ENCODE results near the gene PDPK1. TPM values are rescaled to one million over a fixed set of nuclear protein-coding genes. Genes with fewer than 3 reads are reported as not detected.
A peak's percentile ranks its signal among the peaks of the same experiment; 100 is the strongest.
"Not testable (repeated sequence)": the region's sequence is repeated elsewhere in the genome, so short reads cannot be mapped to it uniquely, and the experiment has no call there.

PDPK1 gene
- total RNA-seq, 1 donor from 2014 or later = 13.9 TPM

- not testable (repeated sequence) for H3K36me3 Mint-ChIP-seq; H3K36me3 ChIP-seq; H3K27me3 ChIP-seq; H3K9me3 Mint-ChIP-seq; H3F3A ChIP-seq (ENCODE audit: low read depth); H3K9me3 ChIP-seq (ENCODE audit: low read depth); H3K27me3 Mint-ChIP-seq (ENCODE audit: insufficient read depth, low read depth); H3K27ac Mint-ChIP-seq; H3K9ac ChIP-seq; H4K20me1 ChIP-seq (ENCODE audit: low read depth); H3K4me2 ChIP-seq; H2AFZ ChIP-seq (replicated peaks); H3K27ac ChIP-seq; H3K4me1 Mint-ChIP-seq; H3K4me3 Mint-ChIP-seq; H3K79me2 ChIP-seq (ENCODE audit: low read depth); H3K4me1 ChIP-seq; H3K4me3 ChIP-seq
- TF ChIP-seq CTCF (IDR thresholded peaks at IDR 0.05) = peak; percentile 34
- DNase-seq (ENCODE audit: low spot score) = peak; percentile 21
Measured at GRCh38 chr16:2580143-2580542, 42.3 kb downstream of the PDPK1 start.

DNA sequence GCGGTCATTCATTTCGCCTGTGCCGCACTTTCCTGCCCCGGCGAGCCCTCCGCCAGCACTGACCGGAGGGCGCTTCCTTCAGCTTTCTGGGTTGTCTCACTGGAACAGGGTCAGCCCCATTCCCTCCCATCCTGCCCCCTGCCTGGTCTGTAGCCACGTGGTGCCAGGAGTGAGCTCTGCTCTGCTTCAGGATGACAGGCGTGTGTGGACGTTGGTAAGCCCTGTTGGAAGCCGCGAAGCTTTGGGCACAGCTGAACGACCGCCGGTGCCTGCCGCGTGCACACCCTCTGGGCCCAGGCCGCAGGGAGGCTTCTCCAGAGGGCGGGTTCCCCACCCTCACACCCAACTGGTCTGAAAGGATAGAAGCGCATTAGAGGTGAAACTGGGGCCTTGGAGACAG, 43.0 kb downstream of the PDPK1 start:
- not testable (repeated sequence) for H3K36me3 ChIP-seq; H3K4me1 ChIP-seq; H3K9me3 Mint-ChIP-seq; H3K4me3 Mint-ChIP-seq; H3K79me2 ChIP-seq (ENCODE audit: low read depth); H3K9me3 ChIP-seq (ENCODE audit: low read depth); H3F3A ChIP-seq (ENCODE audit: low read depth); H3K27ac Mint-ChIP-seq; H2AFZ ChIP-seq (replicated peaks); H3K4me2 ChIP-seq; H3K27ac ChIP-seq; DNase-seq (ENCODE audit: low spot score); H3K36me3 Mint-ChIP-seq; H3K4me1 Mint-ChIP-seq; H3K9ac ChIP-seq; H4K20me1 ChIP-seq (ENCODE audit: low read depth); H3K4me3 ChIP-seq; H3K27me3 ChIP-seq; H3K27me3 Mint-ChIP-seq (ENCODE audit: insufficient read depth, low read depth)

GRCh38 chr16:2584729-2585650, 47.2 kb downstream of the PDPK1 start:
- Mint-ChIP-seq H3K9me3 (no peaks in the 10 kb centered on the region), H3K27ac (no peak overlapping the region), H3K36me3 (peaks cover 10% of the 10 kb centered on the region), H3K4me1 (no peaks in the 10 kb centered on the region), H3K27me3 (ENCODE audit: insufficient read depth, low read depth) (no peaks in the 10 kb centered on the region), H3K4me3 (no peak overlapping the region)
- Histone ChIP-seq H3K9ac (no peak overlapping the region), H2AFZ (replicated peaks) (no peak overlapping the region), H3K4me2 (no peak overlapping the region), H3F3A (ENCODE audit: low read depth) (no peaks in the 10 kb centered on the region), H3K36me3 (no peaks in the 10 kb centered on the region), H3K4me3 (no peak overlapping the region), H4K20me1 (ENCODE audit: low read depth) (no peaks in the 10 kb centered on the region), H3K9me3 (ENCODE audit: low read depth) (no peaks in the 10 kb centered on the region), H3K27ac (no peak overlapping the region), H3K79me2 (ENCODE audit: low read depth) (no peaks in the 10 kb centered on the region), H3K27me3 (no peaks in the 10 kb centered on the region), H3K4me1 (no peaks in the 10 kb centered on the region)
- DNase-seq (ENCODE audit: low spot score) = no peak
- TF ChIP-seq CTCF (IDR thresholded peaks at IDR 0.05) = no peak
- TF ChIP-seq EZH2phosphoT487 (IDR thresholded peaks at IDR 0.05) = no peak

DNA sequence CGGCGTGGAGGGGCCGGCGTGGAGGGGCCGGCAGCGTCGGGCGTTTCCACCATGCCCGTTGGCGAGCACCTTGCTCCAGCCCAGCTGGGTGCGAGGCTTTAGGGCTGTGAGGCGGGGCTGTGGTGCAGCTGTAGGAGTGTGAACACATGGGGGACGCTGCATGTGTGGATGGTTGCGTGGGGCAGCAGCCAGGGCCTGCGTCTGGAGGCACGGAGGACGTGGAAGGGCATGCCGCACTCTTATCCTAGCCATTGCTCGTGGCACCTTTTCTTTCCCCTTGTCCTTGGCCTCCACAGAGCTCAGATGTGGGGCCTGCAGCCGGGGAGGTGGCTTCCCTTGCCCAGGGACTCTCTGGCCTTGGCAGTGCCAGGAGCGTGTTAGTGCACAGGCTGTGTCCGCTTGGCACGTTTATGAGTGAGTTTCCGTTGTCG, 47.8 kb downstream of the PDPK1 start:
- H3K27ac ChIP-seq = no peak overlapping the region
- Mint-ChIP-seq H3K27me3 (ENCODE audit: insufficient read depth, low read depth) (no peaks in the 10 kb centered on the region), H3K36me3 (peaks cover 10% of the 10 kb centered on the region), H3K4me3 (no peak overlapping the region), H3K27ac (no peak overlapping the region), H3K9me3 (no peaks in the 10 kb centered on the region), H3K4me1 (no peaks in the 10 kb centered on the region)
- no peaks in the 10 kb centered on the region for H3K9me3 ChIP-seq (ENCODE audit: low read depth)
- H3K36me3 ChIP-seq = no peaks in the 10 kb centered on the region
- H4K20me1 ChIP-seq (ENCODE audit: low read depth) = no peaks in the 10 kb centered on the region
- no peak for DNase-seq (ENCODE audit: low spot score)
- no peak overlapping the region for H3K4me2 ChIP-seq
- H2AFZ ChIP-seq (replicated peaks) = no peak overlapping the region
- H3K4me1 ChIP-seq = no peaks in the 10 kb centered on the region
- H3K4me3 ChIP-seq = no peak overlapping the region
- H3F3A ChIP-seq (ENCODE audit: low read depth) = no peaks in the 10 kb centered on the region
- H3K9ac ChIP-seq = no peak overlapping the region
- H3K27me3 ChIP-seq = no peaks in the 10 kb centered on the region
- no peaks in the 10 kb centered on the region for H3K79me2 ChIP-seq (ENCODE audit: low read depth)
- TF ChIP-seq CTCF (IDR thresholded peaks at IDR 0.05) (no peak), EZH2phosphoT487 (IDR thresholded peaks at IDR 0.05) (no peak), EZH2 (IDR thresholded peaks at IDR 0.05) (no peak)
